Measurements from ENCODE around the gene TFIP11. TPM values are rescaled to one million over a fixed set of nuclear protein-coding genes. Genes with fewer than 3 reads are reported as not detected.

The TFIP11 gene
- total RNA-seq, 4 donors from 2014 or later, result 29.1 to 55.0 (median 35.7) TPM

GRCh38 chr22:26555478-26555877, 43.2 kb upstream of the TFIP11 start:
- no peak for TF ChIP-seq POLR2A (IDR thresholded peaks at IDR 0.05)
- no peak for TF ChIP-seq CTCF (IDR thresholded peaks at IDR 0.05)
- no peak for DNase-seq (ENCODE audit: low spot score in 2 of 2)
- H3K4me3 ChIP-seq (ENCODE audit: low read depth, poor library complexity, severe bottlenecking), result no peak overlapping the region
- WGBS, 2 donors, result 60 to 74% methylated on average over 10 to 11 of the region's 11 CpGs
- intact Hi-C loops (cut with DNase I; ENCODE audit: low total_unique reads), result no loop called here

- DNase-seq (ENCODE audit: low spot score in 2 of 2), result no peak
- 74 to 75% methylated on average over 6 of the region's 6 CpGs for WGBS, 2 donors
- TF ChIP-seq CTCF (IDR thresholded peaks at IDR 0.05) (no peak), POLR2A (IDR thresholded peaks at IDR 0.05) (no peak)
- intact Hi-C loops (cut with DNase I; ENCODE audit: low total_unique reads), result no loop called here
- no peak overlapping the region for H3K4me3 ChIP-seq (ENCODE audit: low read depth, poor library complexity, severe bottlenecking)
Observed at GRCh38 chr22:26554956-26555355, 42.7 kb upstream of the TFIP11 start.

GRCh38 chr22:26553056-26553752, 40.9 kb upstream of the TFIP11 start:
- no peak for DNase-seq (ENCODE audit: low spot score in 2 of 2)
- no peak overlapping the region for H3K4me3 ChIP-seq (ENCODE audit: low read depth, poor library complexity, severe bottlenecking)
- WGBS, 2 donors, result 47 to 53% methylated on average over 7 of the region's 7 CpGs
- no peak for TF ChIP-seq CTCF (IDR thresholded peaks at IDR 0.05)
- TF ChIP-seq POLR2A (IDR thresholded peaks at IDR 0.05), result no peak
- intact Hi-C loops (cut with DNase I; ENCODE audit: low total_unique reads), result no loop called here

- whole genome bisulfite sequencing, 2 donors, result 83 to 84% methylated on average over 10 of the region's 10 CpGs
- H3K4me3 ChIP-seq (ENCODE audit: low read depth, poor library complexity, severe bottlenecking), result no peak overlapping the region
- no peak for TF ChIP-seq CTCF (IDR thresholded peaks at IDR 0.05)
- no peak for TF ChIP-seq POLR2A (IDR thresholded peaks at IDR 0.05)
- no peak for DNase-seq (ENCODE audit: low spot score in 2 of 2)
- intact Hi-C loops (cut with DNase I; ENCODE audit: low total_unique reads), result no loop called here
Observed at GRCh38 chr22:26552466-26552865, 40.2 kb upstream of the TFIP11 start.

GRCh38 chr22:26551568-26551967, 39.3 kb upstream of the TFIP11 start:
- WGBS, 2 donors, result 89 to 92% methylated on average over 2 of the region's 2 CpGs
- TF ChIP-seq CTCF (IDR thresholded peaks at IDR 0.05) (no peak), POLR2A (IDR thresholded peaks at IDR 0.05) (no peak)
- no peak for DNase-seq (ENCODE audit: low spot score in 2 of 2)
- intact Hi-C loops (cut with DNase I; ENCODE audit: low total_unique reads), result no loop called here
- no peak overlapping the region for H3K4me3 ChIP-seq (ENCODE audit: low read depth, poor library complexity, severe bottlenecking)

- 73 to 76% methylated on average over 8 of the region's 8 CpGs for WGBS, 2 donors
- TF ChIP-seq CTCF (IDR thresholded peaks at IDR 0.05) (no peak), POLR2A (IDR thresholded peaks at IDR 0.05) (no peak)
- no peak overlapping the region for H3K4me3 ChIP-seq (ENCODE audit: low read depth, poor library complexity, severe bottlenecking)
- DNase-seq (ENCODE audit: low spot score in 2 of 2), result no peak
- intact Hi-C loops (cut with DNase I; ENCODE audit: low total_unique reads), result no loop called here
Observed at GRCh38 chr22:26550498-26551033, 38.3 kb upstream of the TFIP11 start.
